ENCODE data around the gene CMTM2. TPM values are rescaled to one million over a fixed set of nuclear protein-coding genes. Genes with fewer than 3 reads are reported as not detected.
"Not testable (repeated sequence)": the region's sequence is repeated elsewhere in the genome, so short reads cannot be mapped to it uniquely, and the experiment has no call there.

Gene CMTM2
- total and polyA plus RNA-seq, 12 donors, result 0.17 to 0.80 (median 0.55) TPM; not detected in 9

DNA sequence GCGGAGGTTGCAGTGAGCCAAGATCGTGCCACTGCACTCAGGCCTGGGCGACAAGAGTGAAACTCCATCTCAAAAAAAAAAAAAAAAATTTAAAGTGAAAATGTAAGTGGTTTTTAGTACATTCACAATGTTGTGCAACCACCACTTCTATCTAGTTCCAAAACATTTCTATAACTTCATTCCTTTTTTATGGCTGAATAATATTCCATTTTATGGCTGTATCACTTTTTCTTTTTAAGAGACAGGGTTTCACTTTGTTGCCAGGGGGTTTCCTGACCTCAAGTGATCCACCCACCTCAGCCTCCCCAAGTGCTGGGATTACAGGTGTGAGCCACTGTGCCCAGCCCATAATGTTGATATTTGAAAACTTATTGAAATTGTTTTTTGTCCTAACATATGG is 13.6 kb downstream of the CMTM2 start:
- H3K27ac ChIP-seq, result no peak overlapping the region
- no peaks in the 10 kb centered on the region for H3K9me3 ChIP-seq (replicated peaks in 1 of 3)
- no peaks in the 10 kb centered on the region for H3K4me1 ChIP-seq (replicated peaks in 1 of 2)
- H3K27me3 ChIP-seq, result no peaks in the 10 kb centered on the region
- no peak for DNase-seq
- TF ChIP-seq CTCF (IDR thresholded peaks at IDR 0.05), result no peak
- no peak for TF ChIP-seq POLR2A (IDR thresholded peaks at IDR 0.05)
- H3K4me3 ChIP-seq, result no peak overlapping the region
- intact Hi-C loops (cut with DNase I), result no loop called here
- WGBS, 4 donors, result 94 to 99% (median 97%) methylated on average over 3 of the region's 3 CpGs
- no peaks in the 10 kb centered on the region for H3K36me3 ChIP-seq (replicated peaks in 1 of 2)

DNA sequence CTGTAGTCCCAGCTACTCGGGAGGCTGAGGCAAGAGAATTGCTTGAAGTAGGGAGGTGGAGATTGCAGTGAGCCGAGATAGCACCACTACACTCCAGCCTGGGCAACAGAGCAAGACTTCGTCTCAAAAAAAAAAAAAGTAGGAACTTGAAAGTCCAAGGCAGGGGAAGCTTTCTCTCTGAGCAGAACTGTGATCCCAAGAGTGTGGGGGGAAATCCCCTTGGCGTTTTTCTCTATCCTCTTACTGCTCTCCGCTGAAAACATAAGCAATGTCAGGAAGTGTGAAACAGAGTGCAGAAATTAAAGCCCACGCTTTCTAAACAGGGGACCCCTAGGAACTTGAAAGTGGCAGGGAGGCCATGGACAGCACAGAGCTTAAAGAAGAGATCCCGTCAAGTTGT is 15.5 kb downstream of the CMTM2 start:
- H3K27ac ChIP-seq, result no peak overlapping the region
- TF ChIP-seq CTCF (IDR thresholded peaks at IDR 0.05) (no peak), POLR2A (IDR thresholded peaks at IDR 0.05) (no peak)
- H3K4me3 ChIP-seq, result no peak overlapping the region
- no peaks in the 10 kb centered on the region for H3K27me3 ChIP-seq
- WGBS, 4 donors, result 61 to 74% (median 66%) methylated on average over 7 of the region's 7 CpGs
- intact Hi-C loops (cut with DNase I), result no loop called here
- no peaks in the 10 kb centered on the region for H3K9me3 ChIP-seq (replicated peaks in 1 of 3)
- DNase-seq, result no peak
- H3K4me1 ChIP-seq (replicated peaks in 1 of 2), result no peaks in the 10 kb centered on the region
- no peaks in the 10 kb centered on the region for H3K36me3 ChIP-seq (replicated peaks in 1 of 2)

DNA sequence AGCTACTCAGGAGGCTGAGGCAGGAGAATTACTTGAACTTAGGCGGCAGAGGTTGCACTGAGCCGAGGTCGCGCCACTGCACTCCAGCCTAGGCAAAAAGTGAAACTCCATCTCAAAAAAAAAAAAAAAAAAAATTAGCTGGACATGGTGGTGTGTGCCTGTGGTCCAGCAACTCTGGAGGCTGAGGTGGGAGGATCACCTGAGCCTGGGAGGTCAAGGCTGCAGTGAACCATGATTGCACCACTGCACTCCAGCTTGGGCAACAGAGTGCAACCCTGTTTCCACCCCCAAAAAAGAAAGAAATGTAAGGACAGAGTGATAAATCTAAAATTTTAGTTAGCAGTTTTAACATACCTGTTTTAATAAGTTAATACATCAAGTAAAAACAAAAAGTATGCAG is 17.3 kb downstream of the CMTM2 start:
- H3K4me3 ChIP-seq; H3K36me3 ChIP-seq (replicated peaks in 1 of 2); H3K27ac ChIP-seq; intact Hi-C loops (cut with DNase I); H3K9me3 ChIP-seq (replicated peaks in 1 of 3); H3K27me3 ChIP-seq; DNase-seq; H3K4me1 ChIP-seq (replicated peaks in 1 of 2): not testable (repeated sequence)
- 91 to 100% (median 97%) methylated on average over 4 of the region's 4 CpGs for WGBS, 4 donors

DNA sequence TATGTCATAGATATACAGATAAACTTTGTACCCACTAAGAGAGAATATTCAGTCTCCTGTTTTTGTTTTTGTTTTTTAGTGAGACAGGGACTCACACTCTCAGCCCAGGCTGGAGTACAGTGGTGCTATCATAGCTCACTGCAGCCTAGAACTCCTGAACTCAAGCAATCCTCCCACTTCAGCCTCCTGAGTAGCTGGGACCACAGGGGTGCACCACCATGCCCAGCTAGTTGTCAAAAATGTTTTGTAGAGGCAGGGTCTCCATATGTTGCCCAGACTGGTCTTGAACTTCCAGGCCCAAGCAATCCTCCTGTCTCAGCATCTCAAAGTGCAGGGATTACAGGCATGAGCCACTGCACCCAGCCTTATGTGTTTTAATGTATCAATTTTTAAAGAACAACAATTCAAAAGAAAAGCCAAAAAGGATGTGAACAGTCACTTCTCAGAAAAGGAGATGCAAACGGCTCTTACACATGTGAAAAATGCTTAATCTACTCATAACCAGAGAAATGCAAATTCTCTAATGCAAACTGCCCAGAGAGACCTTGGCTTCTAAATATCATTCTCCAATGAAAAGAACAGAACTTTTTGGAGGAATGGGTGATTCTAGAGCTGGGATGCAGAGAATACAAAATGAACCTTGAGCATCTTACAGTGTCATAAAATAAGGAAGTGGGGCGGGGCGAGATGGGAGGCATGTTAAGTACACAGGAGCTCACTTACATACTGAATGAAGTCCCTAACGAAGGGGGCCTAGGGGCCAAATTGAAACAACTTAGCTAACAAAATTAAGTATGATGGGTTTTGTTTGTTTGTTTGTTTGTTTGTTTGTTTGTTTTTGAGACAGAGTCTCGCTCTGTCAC is 18.0 kb downstream of the CMTM2 start:
- WGBS, 4 donors, result 79 to 88% (median 82%) methylated on average over 5 of the region's 5 CpGs
- no peak for DNase-seq
- intact Hi-C loops (cut with DNase I), result no loop called here

More for the DNA sequence above, 18.0 kb downstream of the CMTM2 start:
- no peak for TF ChIP-seq POLR2A (IDR thresholded peaks at IDR 0.05)
- no peak for TF ChIP-seq CTCF (IDR thresholded peaks at IDR 0.05)
- no peak overlapping the region for H3K27ac ChIP-seq
- H3K27me3 ChIP-seq, result no peaks in the 10 kb centered on the region
- H3K36me3 ChIP-seq (replicated peaks in 1 of 2), result no peaks in the 10 kb centered on the region
- H3K4me3 ChIP-seq, result no peak overlapping the region
- no peaks in the 10 kb centered on the region for H3K9me3 ChIP-seq (replicated peaks in 1 of 3)
- H3K4me1 ChIP-seq (replicated peaks in 1 of 2), result no peaks in the 10 kb centered on the region
